Left lung (tissue), 10 donors: ENCODE results near the gene DHH. TPM values are rescaled to one million over a fixed set of nuclear protein-coding genes. Genes with fewer than 3 reads are reported as not detected.

Source experiments
- ATAC-seq: fragments of 200-7000 bp; cut with Tn5 transposase; one replicate; pipeline ENCODE4 v1.9.1; 2020; ENCODE audit warnings: moderate library complexity
- DNase-seq, 4 donors: peaks; one replicate each; pipeline ENCODE4 v3.0.0-alpha.2; 2013 to 2020
- H3K27ac ChIP-seq, 2 donors: fragments of 200-600 bp; sonication (generic) in 1 of 2; one replicate each; pipeline versions ENCODE4 v1.5.0 to v1.8.0; 2020 to 2021
- H3K27me3 ChIP-seq, 2 donors: fragments of 200-600 bp; sonication (generic) in 1 of 2; one replicate each; pipeline versions ENCODE4 v1.5.0 to v1.8.0; 2020 to 2021
- H3K36me3 ChIP-seq, 2 donors: fragments of 200-600 bp; sonication (generic) in 1 of 2; one replicate each; pipeline versions ENCODE4 v1.5.0 to v1.8.0; 2020 to 2021
- H3K4me1 ChIP-seq, 2 donors: fragments of 200-600 bp; one replicate each; pipeline ENCODE4 v1.8.0; 2021
- H3K4me3 ChIP-seq, 2 donors: fragments of 200-600 bp; sonication (generic) in 1 of 2; one replicate each; pipeline versions ENCODE4 v1.5.0 to v1.8.0; 2020 to 2021; ENCODE audit warnings: mild to moderate bottlenecking in 1 of 2
- H3K9me3 ChIP-seq, 2 donors: fragments of 200-600 bp; sonication (generic) in 1 of 2; one replicate each; pipeline versions ENCODE4 v1.5.0 to v1.8.0; 2020 to 2021
- intact Hi-C, 2 donors: fragments of 100-400 bp; cut with DNase I; formaldehyde crosslinking; loops; one replicate each; pipeline versions ENCODE4 v1.11.2 to v1.14.2; 2022
- polyA plus RNA-seq, 6 donors: library from polyadenylated mRNA; unstranded; fragments of 120-200 nt; gene quantifications; one replicate each; pipeline ENCODE4 v1.2.1, GENCODE V29; 2013; ENCODE audit not compliant: insufficient read length in 6 of 6
- total RNA-seq, 2 donors: library from RNA; stranded (reverse); fragmentation: NEBNext Ultra II Directional; extraction: Animal tissue kit (Norgen Biotek cat#: 25700); gene quantifications; one replicate each; pipeline ENCODE4 v1.2.1, GENCODE V29; 2021
- TF ChIP-seq, protein P1 (sequence below), 2 donors: fragments of 200-600 bp; sonication (generic) in 1 of 2; IDR thresholded peaks; one replicate each; pipeline versions ENCODE4 v1.5.0 to v1.8.0; 2021; ENCODE audit warnings: antibody characterized with exemption in 2 of 2
- donor health status: DM: no; HTN: yes; CAD: no.
- donor health status: DM: no; HTN: no; CAD: no.

DHH gene
- total and polyA plus RNA-seq, 8 donors = 0.29 to 2.9 (median 0.75) TPM

DNA sequence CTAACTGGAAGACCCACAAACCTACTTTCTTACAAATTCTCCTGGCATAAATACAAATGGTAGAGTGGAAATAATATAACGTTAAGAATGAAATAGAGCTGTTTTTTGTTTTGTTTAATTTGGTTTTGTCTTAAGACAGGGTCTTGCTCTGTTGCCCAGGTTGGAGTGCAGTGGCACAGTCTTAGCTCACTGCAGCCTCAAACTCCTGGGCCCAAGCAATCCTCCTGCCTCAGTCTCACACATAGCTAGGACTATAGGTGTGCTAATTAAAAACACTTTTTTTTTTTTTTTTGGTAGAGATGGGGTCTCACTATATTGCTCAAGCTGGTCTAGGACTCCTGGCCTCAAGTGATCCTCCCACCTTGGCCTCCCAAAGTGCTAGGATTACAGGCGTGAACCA is 4.1 kb upstream of the DHH start:
- H3K9me3 ChIP-seq = no peaks in the 10 kb centered on the region
- no peak overlapping the region for H3K27ac ChIP-seq
- intact Hi-C loops = no loop called here
- H3K27me3 ChIP-seq = peaks cover 8 to 18% of the 10 kb centered on the region in 2 donors
- peaks cover 4 to 76% of the 10 kb centered on the region in 2 donors for H3K36me3 ChIP-seq
- no peak for DNase-seq
- no peak for ATAC-seq
- peaks cover 13 to 20% of the 10 kb centered on the region in 2 donors for H3K4me1 ChIP-seq
- TF ChIP-seq, protein P1, sequence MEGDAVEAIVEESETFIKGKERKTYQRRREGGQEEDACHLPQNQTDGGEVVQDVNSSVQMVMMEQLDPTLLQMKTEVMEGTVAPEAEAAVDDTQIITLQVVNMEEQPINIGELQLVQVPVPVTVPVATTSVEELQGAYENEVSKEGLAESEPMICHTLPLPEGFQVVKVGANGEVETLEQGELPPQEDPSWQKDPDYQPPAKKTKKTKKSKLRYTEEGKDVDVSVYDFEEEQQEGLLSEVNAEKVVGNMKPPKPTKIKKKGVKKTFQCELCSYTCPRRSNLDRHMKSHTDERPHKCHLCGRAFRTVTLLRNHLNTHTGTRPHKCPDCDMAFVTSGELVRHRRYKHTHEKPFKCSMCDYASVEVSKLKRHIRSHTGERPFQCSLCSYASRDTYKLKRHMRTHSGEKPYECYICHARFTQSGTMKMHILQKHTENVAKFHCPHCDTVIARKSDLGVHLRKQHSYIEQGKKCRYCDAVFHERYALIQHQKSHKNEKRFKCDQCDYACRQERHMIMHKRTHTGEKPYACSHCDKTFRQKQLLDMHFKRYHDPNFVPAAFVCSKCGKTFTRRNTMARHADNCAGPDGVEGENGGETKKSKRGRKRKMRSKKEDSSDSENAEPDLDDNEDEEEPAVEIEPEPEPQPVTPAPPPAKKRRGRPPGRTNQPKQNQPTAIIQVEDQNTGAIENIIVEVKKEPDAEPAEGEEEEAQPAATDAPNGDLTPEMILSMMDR (IDR thresholded peaks at IDR 0.05) = no peak
- H3K4me3 ChIP-seq = no peak overlapping the region

DNA sequence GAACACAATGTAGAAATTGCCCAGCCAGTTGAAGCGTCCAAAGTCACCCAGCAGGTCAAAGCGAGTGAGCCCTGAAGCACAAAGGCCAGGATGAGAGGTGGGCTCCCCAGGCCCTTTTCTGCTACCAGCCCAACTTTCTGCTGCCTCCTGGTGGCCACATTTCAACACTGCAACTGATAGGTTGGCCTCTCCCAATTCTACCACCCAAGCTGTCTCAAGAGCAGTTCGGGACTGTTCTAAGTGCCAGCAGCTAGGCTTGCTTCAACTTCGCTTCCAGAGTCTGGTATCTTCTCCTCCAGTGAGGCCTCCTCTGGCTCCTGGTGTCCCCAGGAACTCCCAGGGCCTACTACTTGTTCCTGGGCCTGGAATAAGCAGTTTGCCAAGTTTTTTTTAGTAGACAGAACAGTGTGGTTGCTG is 3.4 kb upstream of the DHH start:
- TF ChIP-seq, protein P1 (IDR thresholded peaks at IDR 0.05) = peak; percentile 70 to 86
- no peak overlapping the region for H3K27ac ChIP-seq
- H3K4me3 ChIP-seq = no peak overlapping the region
- intact Hi-C loops = no loop called here
- ATAC-seq (peak; percentile 56), DNase-seq (no peak)
- H3K9me3 ChIP-seq = no peaks in the 10 kb centered on the region
- peaks cover 4 to 69% of the 10 kb centered on the region in 2 donors for H3K36me3 ChIP-seq
- H3K4me1 ChIP-seq = peaks cover 14 to 22% of the 10 kb centered on the region in 2 donors
- peaks cover 14 to 25% of the 10 kb centered on the region in 2 donors for H3K27me3 ChIP-seq

DNA sequence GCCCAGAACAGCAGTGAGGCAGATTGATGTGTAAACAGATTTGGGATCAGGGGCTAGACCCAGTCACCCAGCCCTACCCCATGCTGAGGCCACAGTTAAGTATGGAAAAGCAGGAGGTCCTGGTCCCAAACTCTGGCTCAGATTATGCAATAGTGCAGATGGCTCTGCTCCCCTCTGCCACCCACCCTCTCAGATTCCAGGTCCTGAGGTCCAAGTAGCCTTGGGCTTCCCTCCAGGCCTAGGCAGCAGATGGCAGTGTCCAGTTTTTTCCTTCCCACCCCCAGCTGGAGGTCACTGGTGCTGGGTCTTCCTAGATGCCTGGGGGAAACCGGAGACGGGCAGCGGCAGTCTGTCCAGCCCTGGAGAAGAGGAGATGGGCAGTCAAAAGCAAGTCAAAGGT is 2.8 kb upstream of the DHH start:
- TF ChIP-seq, protein P1 (IDR thresholded peaks at IDR 0.05) = no peak
- intact Hi-C loops = no loop called here
- ATAC-seq (no peak), DNase-seq (no peak)
- H3K4me1 ChIP-seq = peaks cover 15 to 28% of the 10 kb centered on the region in 2 donors
- peaks cover 21 to 31% of the 10 kb centered on the region in 2 donors for H3K27me3 ChIP-seq
- H3K9me3 ChIP-seq = no peaks in the 10 kb centered on the region
- H3K4me3 ChIP-seq = no peak overlapping the region
- H3K36me3 ChIP-seq = peaks cover 4 to 62% of the 10 kb centered on the region in 2 donors
- H3K27ac ChIP-seq = no peak overlapping the region

DNA sequence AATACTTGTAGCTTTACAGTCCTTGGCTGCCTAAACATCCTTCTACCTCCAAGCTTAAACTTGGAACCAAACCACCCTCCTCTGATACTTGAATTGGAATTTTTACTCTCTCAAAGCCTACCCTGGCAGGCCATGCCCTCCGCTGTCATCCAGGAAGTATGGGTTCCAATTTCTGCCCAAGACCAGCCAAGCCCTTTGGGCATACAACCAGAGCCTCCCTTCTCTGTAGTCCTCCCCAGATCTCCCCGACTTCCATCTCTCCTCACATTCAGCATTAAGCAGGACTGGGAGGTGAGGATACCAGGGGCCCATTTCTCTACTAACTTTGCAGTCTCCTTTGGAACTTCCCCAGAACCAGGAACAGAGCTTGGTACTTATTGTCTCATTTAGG is 369 bp upstream of the DHH start:
- H3K27ac ChIP-seq = no peak overlapping the region
- ATAC-seq (no peak), DNase-seq (no peak)
- H3K36me3 ChIP-seq = peaks cover 0 to 38% of the 10 kb centered on the region in 2 donors
- intact Hi-C loops = no loop called here
- H3K9me3 ChIP-seq = no peaks in the 10 kb centered on the region
- peaks cover 23 to 52% of the 10 kb centered on the region in 2 donors for H3K4me1 ChIP-seq
- H3K4me3 ChIP-seq = peak overlapping the region in 1 of 2 donors; percentile 28
- H3K27me3 ChIP-seq = peaks cover 43 to 55% of the 10 kb centered on the region in 2 donors
- TF ChIP-seq, protein P1 (IDR thresholded peaks at IDR 0.05) = no peak

DNA sequence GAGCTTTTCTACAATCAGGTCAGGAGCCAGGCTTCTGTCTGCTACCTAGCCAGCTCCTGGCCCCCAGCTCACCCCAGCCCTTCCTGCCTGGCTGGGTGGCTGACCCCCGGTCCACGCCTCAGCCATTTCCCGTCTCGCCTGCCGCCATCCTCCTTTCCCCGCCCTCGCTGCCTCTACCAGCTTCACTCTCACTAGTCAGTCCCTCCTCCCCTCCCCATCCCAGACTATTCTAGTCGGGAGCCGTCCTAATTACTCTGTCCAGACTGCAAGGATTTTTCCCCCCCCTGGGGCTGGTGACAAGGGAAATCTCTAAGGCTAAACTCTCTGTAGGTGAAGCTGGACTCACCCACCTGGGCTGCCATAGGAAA is 825 bp downstream of the DHH start:
- peak overlapping the region; percentile 7 to 28 for H3K4me3 ChIP-seq
- TF ChIP-seq, protein P1 (IDR thresholded peaks at IDR 0.05) = no peak
- H3K9me3 ChIP-seq = no peaks in the 10 kb centered on the region
- intact Hi-C loops = no loop called here
- DNase-seq (no peak), ATAC-seq (peak; percentile 8)
- peaks cover 55 to 67% of the 10 kb centered on the region in 2 donors for H3K27me3 ChIP-seq
- no peak overlapping the region for H3K27ac ChIP-seq
- peaks cover 27 to 64% of the 10 kb centered on the region in 2 donors for H3K4me1 ChIP-seq
- H3K36me3 ChIP-seq = peaks cover 0 to 26% of the 10 kb centered on the region in 2 donors
